Activated T-cell treated with anti-CD3 and anti-CD28 coated beads, Interleukin-2, amount 50 U/mL, for 1 hour (primary cell): ENCODE results near the gene KCNMA1.

Experiments
- DNase-seq: peaks from one replicate; pipeline ENCODE4 v3.0.0-alpha.2; 2020

Gene KCNMA1

GRCh38 chr10:77313066-77313750 lies 324.4 kb downstream of the KCNMA1 start:
- no peak for DNase-seq

- DNase-seq, result no peak
These were observed 326.4 kb downstream of the KCNMA1 start for GRCh38 chr10:77311186-77311585.

GRCh38 chr10:77310288-77310840 lies 327.2 kb downstream of the KCNMA1 start:
- DNase-seq, result no peak

GRCh38 chr10:77309509-77309908 lies 328.1 kb downstream of the KCNMA1 start:
- no peak for DNase-seq

GRCh38 chr10:77309092-77309491 lies 328.5 kb downstream of the KCNMA1 start:
- DNase-seq, result no peak

- no peak for DNase-seq
These were observed 329.4 kb downstream of the KCNMA1 start for GRCh38 chr10:77308084-77308732.

- DNase-seq, result no peak
These were observed 330.9 kb downstream of the KCNMA1 start for GRCh38 chr10:77306666-77307065.

GRCh38 chr10:77305650-77306632 lies 331.7 kb downstream of the KCNMA1 start:
- no peak for DNase-seq

- no peak for DNase-seq
These were observed 333.4 kb downstream of the KCNMA1 start for GRCh38 chr10:77304192-77304591.

- DNase-seq, result no peak
These were observed 336.3 kb downstream of the KCNMA1 start for GRCh38 chr10:77301305-77301730.

GRCh38 chr10:77300682-77301302 lies 336.8 kb downstream of the KCNMA1 start:
- DNase-seq, result no peak

GRCh38 chr10:77299320-77299719 lies 338.3 kb downstream of the KCNMA1 start:
- DNase-seq, result no peak

GRCh38 chr10:77297393-77297739 lies 340.2 kb downstream of the KCNMA1 start:
- DNase-seq, result no peak

- DNase-seq, result no peak
These were observed 340.8 kb downstream of the KCNMA1 start for GRCh38 chr10:77296534-77297392.

- no peak for DNase-seq
These were observed 343.8 kb downstream of the KCNMA1 start for GRCh38 chr10:77293773-77294172.

GRCh38 chr10:77293347-77293746 lies 344.3 kb downstream of the KCNMA1 start:
- no peak for DNase-seq

GRCh38 chr10:77291596-77292505 lies 345.8 kb downstream of the KCNMA1 start:
- DNase-seq, result no peak

GRCh38 chr10:77290528-77291155 lies 347.0 kb downstream of the KCNMA1 start:
- no peak for DNase-seq

- DNase-seq, result no peak
These were observed 347.8 kb downstream of the KCNMA1 start for GRCh38 chr10:77289790-77290189.

- DNase-seq, result no peak
These were observed 348.5 kb downstream of the KCNMA1 start for GRCh38 chr10:77289027-77289501.
